Esophagus muscularis mucosa (tissue), 4 donors: Measurements from ENCODE around the gene TRIM42.

Source experiments
- EP300 ChIP-seq: sonication (generic); formaldehyde crosslinking; IDR thresholded peaks from one replicate; pipeline ENCODE4 v1.6.1; 2017; ENCODE audit warnings: antibody characterized with exemption
- POLR2A ChIP-seq: fragments of 450-650 bp; IDR thresholded peaks from one replicate; pipeline ENCODE4 v1.6.1; 2017; ENCODE audit warnings: antibody characterized with exemption, moderate library complexity, mild to moderate bottlenecking, low read depth
- POLR2AphosphoS5 ChIP-seq, 2 donors: sonication (generic); formaldehyde crosslinking; IDR thresholded peaks; one replicate each; pipeline ENCODE4 v1.6.1; 2017; ENCODE audit warnings: antibody characterized with exemption in 2 of 2
- TF ChIP-seq, protein P1 (sequence below), 3 experiments: fragments of 200-600 bp in 2 of 3; fragments of 450-650 bp in 1 of 3; sonication (generic) in 2 of 3; IDR thresholded peaks; one replicate each; pipeline ENCODE4 v1.5.1; 2017 to 2019; ENCODE audit warnings: antibody characterized with exemption in 3 of 3, mild to moderate bottlenecking in 2 of 3, moderate library complexity in 1 of 3

DNA sequence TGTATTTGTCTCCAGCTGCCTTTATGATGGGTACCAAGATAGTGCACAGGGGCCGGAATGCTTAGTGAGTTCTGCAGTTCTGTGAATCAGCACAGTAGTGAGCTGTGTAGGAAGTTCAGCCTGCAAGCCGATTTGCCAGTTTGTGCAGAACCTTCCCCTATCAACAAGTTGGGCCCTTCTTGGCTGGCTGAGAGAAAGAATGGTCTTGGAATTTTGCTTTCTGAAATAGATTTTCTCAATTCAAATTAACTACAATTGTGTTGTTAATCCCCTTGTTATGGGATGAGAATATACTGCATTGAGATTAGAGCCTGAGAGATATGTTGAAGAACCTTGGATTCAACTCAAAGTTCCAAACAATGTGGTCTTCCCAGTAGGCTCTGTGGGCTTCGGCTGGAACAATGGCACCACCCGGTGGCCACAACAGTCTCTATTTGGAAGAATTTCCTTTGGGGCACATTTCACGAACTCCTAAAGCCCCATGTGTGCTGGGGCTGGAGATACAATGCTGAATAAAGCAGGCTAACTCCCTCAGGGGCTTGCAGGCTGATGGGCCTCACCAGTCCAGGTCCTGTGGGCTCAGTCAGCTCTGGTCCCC lies 59.1 kb downstream of the TRIM42 start:
- TF ChIP-seq, protein P1, sequence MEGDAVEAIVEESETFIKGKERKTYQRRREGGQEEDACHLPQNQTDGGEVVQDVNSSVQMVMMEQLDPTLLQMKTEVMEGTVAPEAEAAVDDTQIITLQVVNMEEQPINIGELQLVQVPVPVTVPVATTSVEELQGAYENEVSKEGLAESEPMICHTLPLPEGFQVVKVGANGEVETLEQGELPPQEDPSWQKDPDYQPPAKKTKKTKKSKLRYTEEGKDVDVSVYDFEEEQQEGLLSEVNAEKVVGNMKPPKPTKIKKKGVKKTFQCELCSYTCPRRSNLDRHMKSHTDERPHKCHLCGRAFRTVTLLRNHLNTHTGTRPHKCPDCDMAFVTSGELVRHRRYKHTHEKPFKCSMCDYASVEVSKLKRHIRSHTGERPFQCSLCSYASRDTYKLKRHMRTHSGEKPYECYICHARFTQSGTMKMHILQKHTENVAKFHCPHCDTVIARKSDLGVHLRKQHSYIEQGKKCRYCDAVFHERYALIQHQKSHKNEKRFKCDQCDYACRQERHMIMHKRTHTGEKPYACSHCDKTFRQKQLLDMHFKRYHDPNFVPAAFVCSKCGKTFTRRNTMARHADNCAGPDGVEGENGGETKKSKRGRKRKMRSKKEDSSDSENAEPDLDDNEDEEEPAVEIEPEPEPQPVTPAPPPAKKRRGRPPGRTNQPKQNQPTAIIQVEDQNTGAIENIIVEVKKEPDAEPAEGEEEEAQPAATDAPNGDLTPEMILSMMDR (IDR thresholded peaks at IDR 0.05), result peak; percentile 28 to 39 (median 39)
- TF ChIP-seq POLR2A, result no peak
- TF ChIP-seq POLR2AphosphoS5 (IDR thresholded peaks at IDR 0.05), result no peak
- no peak for TF ChIP-seq EP300
